GM12875 (cell line): ENCODE measurements around the gene CHRDL2.

ENCODE experiments used
- H3K4me3 ChIP-seq: one replicate; pipeline ENCODE4 v1.5.1; 2011; ENCODE audit warnings: low read depth, low read length, control low read depth
- TF ChIP-seq, protein P1 (sequence below): IDR thresholded peaks from 2 replicates; pipeline ENCODE4 v1.5.1; 2011; ENCODE audit warnings: low read depth, mild to moderate bottlenecking, control low read depth, inconsistent platforms, low read length, moderate library complexity, borderline replicate concordance; ENCODE audit not compliant: insufficient read depth

Gene CHRDL2

DNA sequence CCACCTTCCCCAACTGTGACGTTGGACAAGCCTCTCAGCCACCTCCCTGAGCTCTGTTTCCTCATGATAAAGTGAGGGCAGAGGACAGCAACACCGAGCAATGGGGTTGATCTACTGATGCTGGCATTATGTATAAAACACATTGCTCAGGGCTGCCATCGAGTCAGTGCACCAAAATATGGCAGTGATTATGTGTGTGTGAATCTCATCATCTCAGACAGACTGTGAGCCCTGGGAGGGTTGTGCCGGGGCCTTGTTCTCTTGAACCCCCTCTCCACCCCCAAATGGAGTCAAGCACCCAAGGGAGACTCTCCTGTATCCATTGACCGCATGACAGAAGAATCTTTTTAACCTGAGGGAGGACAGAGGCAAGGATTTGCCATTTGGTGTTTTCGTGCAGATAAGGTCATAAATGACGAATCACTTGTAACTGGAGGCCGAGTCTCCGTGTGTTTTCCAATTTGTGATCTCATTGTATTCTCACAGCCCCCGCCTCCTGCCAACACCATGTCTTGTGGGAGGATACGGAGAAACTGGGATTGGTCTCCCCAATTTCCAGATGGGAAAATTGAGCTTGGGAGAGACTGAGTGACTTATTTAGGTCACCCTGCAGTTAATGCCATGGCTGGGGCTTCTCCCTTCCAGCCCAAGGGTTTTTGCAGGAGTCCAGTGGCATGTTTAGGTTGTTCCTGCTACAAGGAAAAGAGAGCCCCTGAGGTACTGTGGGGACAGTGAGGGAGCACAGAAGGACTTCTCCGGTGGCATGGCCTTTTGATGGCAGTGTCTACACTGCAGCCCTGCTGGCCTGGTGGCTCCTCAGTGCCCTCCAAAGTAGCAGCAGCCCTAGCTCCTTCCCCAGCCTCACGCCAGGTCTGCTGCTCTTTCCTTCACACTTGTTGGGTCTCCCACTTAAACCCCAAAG, 52.4 kb downstream of the CHRDL2 start:
- no peak overlapping the region for H3K4me3 ChIP-seq
- TF ChIP-seq, protein P1, sequence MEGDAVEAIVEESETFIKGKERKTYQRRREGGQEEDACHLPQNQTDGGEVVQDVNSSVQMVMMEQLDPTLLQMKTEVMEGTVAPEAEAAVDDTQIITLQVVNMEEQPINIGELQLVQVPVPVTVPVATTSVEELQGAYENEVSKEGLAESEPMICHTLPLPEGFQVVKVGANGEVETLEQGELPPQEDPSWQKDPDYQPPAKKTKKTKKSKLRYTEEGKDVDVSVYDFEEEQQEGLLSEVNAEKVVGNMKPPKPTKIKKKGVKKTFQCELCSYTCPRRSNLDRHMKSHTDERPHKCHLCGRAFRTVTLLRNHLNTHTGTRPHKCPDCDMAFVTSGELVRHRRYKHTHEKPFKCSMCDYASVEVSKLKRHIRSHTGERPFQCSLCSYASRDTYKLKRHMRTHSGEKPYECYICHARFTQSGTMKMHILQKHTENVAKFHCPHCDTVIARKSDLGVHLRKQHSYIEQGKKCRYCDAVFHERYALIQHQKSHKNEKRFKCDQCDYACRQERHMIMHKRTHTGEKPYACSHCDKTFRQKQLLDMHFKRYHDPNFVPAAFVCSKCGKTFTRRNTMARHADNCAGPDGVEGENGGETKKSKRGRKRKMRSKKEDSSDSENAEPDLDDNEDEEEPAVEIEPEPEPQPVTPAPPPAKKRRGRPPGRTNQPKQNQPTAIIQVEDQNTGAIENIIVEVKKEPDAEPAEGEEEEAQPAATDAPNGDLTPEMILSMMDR, result no peak

DNA sequence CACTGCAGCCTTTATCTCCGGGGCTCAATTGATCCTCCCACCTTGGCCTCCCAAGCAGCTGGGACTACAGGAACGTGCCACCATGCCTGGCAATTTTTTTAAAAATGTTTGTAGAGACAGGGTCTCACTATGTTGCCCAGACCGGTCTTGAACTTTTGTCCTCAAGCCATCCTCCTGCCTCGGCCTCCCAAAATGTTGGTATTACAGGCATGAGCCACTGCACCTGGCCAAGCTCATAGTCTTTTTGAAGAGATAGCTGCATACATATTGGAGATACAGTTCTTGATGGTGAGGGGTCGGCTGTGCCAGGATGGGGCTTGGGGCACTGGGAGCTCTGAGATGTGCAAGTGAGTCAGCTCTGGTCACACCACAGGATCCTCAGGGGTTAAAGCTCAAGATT, 53.2 kb downstream of the CHRDL2 start:
- H3K4me3 ChIP-seq, result no peak overlapping the region
- TF ChIP-seq, protein P1, result no peak

DNA sequence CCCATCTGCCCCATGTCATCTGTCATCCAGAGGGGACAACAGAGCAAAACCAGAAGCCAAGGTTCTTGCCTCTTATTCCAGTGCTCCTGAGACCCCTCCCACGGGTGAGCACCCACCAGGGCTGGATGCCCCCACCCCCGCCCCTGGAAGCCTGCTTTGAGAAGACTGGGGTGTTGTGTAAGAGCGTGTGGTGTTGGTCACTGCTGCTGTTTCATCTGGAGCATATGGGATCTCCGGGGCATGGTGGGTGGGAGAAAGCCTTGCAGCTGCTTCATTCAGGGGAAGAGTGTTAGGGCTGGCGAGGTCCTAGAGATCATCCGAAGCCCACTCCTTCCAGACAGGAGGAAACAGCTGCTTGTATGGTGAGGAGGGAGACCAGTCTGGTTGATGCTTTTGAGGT, 54.1 kb downstream of the CHRDL2 start:
- H3K4me3 ChIP-seq, result no peak overlapping the region

DNA sequence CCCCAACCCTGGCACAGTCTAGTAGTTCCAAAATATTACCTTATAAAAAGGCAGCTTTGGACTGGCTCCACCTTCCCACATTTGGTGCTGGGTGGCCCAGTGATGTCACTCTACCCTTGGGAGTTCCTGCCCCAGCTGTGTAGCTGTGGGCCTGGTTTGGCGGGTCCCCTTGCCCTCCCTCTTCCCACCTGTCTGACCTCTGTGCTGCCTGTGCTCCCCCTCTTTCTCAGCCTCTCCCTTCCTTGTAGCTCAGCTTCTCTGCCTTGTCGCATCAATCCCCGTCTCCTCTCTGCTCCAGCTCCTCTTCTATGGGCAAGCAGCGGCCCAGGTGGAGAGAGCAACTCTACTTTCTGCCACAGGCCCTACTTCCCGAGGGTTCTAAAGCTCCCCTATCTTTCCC, 54.6 kb downstream of the CHRDL2 start:
- TF ChIP-seq, protein P1, result no peak
- no peak overlapping the region for H3K4me3 ChIP-seq

More for the DNA sequence above, 54.1 kb downstream of the CHRDL2 start:
- TF ChIP-seq, protein P1, result no peak

DNA sequence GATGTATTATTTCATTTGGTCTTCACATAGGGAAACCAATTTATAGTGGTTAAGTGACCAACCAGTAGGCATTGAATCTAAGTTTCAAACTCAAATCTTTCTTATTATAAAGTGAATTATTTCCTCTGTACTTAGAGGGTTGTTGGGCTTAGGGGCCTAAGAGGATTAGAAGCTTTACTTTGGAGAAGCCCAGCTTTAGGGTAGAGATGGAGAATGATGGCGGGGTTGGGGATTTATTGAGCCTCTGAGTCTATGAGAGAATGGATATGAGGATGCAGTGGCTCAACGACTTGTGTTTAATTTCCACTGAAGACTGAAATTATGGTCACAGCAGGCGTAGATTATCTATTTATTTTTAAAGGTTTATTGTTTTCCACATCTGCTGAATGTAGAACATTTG, 55.5 kb downstream of the CHRDL2 start:
- TF ChIP-seq, protein P1, result no peak

DNA sequence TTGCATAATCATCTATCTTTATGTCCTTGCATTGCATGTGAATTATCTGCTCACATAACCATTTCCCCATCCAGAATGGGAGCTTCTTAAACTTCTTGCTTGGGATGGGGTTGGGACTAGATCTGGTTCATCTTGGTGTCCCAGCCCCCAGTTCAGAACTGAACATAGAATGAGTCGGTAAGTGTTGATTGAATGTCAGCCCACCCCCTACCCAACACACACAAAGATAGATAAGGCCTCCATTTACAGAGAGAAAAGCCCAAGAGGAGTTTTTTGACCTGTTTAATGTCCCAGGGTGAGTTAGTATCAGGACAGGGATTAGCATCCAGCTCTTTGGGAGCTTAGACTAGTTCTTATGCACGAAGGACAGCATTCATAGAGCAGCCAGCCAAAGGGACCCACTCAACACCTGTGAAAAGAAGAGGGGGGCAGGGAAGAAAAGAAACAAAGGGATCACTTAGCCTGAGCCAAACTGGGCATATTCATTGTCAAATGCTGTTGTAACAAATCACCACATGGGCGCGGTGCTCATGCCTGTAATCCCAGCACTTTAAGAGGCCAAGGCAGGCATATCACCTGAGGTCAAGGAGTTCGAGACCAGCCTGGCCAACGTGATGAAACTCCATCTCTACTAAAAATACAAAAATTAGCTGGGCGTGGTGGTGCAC, 57.4 kb downstream of the CHRDL2 start:
- H3K4me3 ChIP-seq, result no peak overlapping the region
- TF ChIP-seq, protein P1, result no peak

More for the DNA sequence above, 55.5 kb downstream of the CHRDL2 start:
- no peak overlapping the region for H3K4me3 ChIP-seq
